Body of pancreas (tissue), 4 donors: ENCODE results near the gene PPIL1.

Experiments
- CTCF ChIP-seq, 7 experiments: fragments of 450-650 bp in 4 of 7; fragments of 200-600 bp in 3 of 7; sonication (generic) in 3 of 7; IDR thresholded peaks; one replicate each; pipeline ENCODE4 v1.5.1; 2016 to 2019; ENCODE audit warnings: antibody characterized with exemption in 7 of 7
- POLR2A ChIP-seq, 3 donors: fragments of 450-650 bp; IDR thresholded peaks; one replicate each; pipeline ENCODE4 v1.6.1; 2016; ENCODE audit warnings: antibody characterized with exemption in 3 of 3, mild to moderate bottlenecking in 2 of 3

GRCh38 chr6:36817176-36817817 lies 57.3 kb downstream of the PPIL1 start:
- TF ChIP-seq CTCF (IDR thresholded peaks at IDR 0.05) (no peak), POLR2A (IDR thresholded peaks at IDR 0.05) (no peak)
